GM12865 (cell line): ENCODE results near the gene FGF14.

Source experiments
- DNase-seq: peaks from one replicate; pipeline ENCODE4 v3.0.0; 2010; ENCODE audit warnings: low read depth
- H3K4me3 ChIP-seq: 2 replicates; pipeline ENCODE4 v1.5.1; 2011; ENCODE audit warnings: mild to moderate bottlenecking, low read depth, low read length, control low read depth
- CTCF ChIP-seq: IDR thresholded peaks from 2 replicates; pipeline ENCODE4 v1.5.1; 2011; ENCODE audit warnings: low read length, control low read depth, low read depth, inconsistent platforms; ENCODE audit not compliant: insufficient read depth; ENCODE audit errors: missing control alignments

The FGF14 gene

GRCh38 chr13:102325321-102325720, 76.5 kb downstream of the FGF14 start:
- no peak overlapping the region for H3K4me3 ChIP-seq
- no peak for TF ChIP-seq CTCF
- DNase-seq: no peak

- DNase-seq: no peak
- no peak overlapping the region for H3K4me3 ChIP-seq
- TF ChIP-seq CTCF: no peak
Measured at GRCh38 chr13:102323505-102323904, 78.3 kb downstream of the FGF14 start.

GRCh38 chr13:102323012-102323411, 78.8 kb downstream of the FGF14 start:
- no peak for DNase-seq
- no peak overlapping the region for H3K4me3 ChIP-seq
- no peak for TF ChIP-seq CTCF

- H3K4me3 ChIP-seq: no peak overlapping the region
- TF ChIP-seq CTCF: no peak
- DNase-seq: no peak
Measured at GRCh38 chr13:102322211-102322610, 79.6 kb downstream of the FGF14 start.

GRCh38 chr13:102318233-102318632, 83.6 kb downstream of the FGF14 start:
- H3K4me3 ChIP-seq: no peak overlapping the region
- TF ChIP-seq CTCF: no peak
- DNase-seq: no peak

GRCh38 chr13:102317593-102317992, 84.3 kb downstream of the FGF14 start:
- no peak overlapping the region for H3K4me3 ChIP-seq
- TF ChIP-seq CTCF: no peak

GRCh38 chr13:102316732-102317131, 85.1 kb downstream of the FGF14 start:
- TF ChIP-seq CTCF: no peak
- no peak overlapping the region for H3K4me3 ChIP-seq
- DNase-seq: no peak

More at GRCh38 chr13:102317593-102317992, 84.3 kb downstream of the FGF14 start:
- DNase-seq: no peak
